GM19463 (cell line): Measurements from ENCODE around the gene GAB2.
A peak's percentile ranks its signal among the peaks of the same experiment; 100 is the strongest.
"Not testable (repeated sequence)": the region's sequence is repeated elsewhere in the genome, so short reads cannot be mapped to it uniquely, and the experiment has no call there.

Experiments used
- ATAC-seq: cut with Tn5 transposase; IDR thresholded peaks from one replicate; pipeline ENCODE4 v1.9.1; 2021; ENCODE audit warnings: mild to moderate bottlenecking, moderate library complexity; ENCODE audit not compliant: unreplicated experiment

GAB2 gene

GRCh38 chr11:78193806-78194205 is 223.8 kb downstream of the GAB2 start:
- ATAC-seq = no peak

GRCh38 chr11:78192911-78193351 is 224.7 kb downstream of the GAB2 start:
- ATAC-seq = no peak

- ATAC-seq = no peak
These were observed 225.3 kb downstream of the GAB2 start for GRCh38 chr11:78192223-78192719.

GRCh38 chr11:78190871-78191538 is 226.6 kb downstream of the GAB2 start:
- no peak for ATAC-seq

- no peak for ATAC-seq
These were observed 227.2 kb downstream of the GAB2 start for GRCh38 chr11:78190374-78190773.

GRCh38 chr11:78189851-78190250 is 227.8 kb downstream of the GAB2 start:
- ATAC-seq = no peak

- ATAC-seq = no peak
These were observed 228.4 kb downstream of the GAB2 start for GRCh38 chr11:78189174-78189724.

GRCh38 chr11:78188286-78189173 is 229.1 kb downstream of the GAB2 start, which contains the start of the genes KCTD21 and USP35:
Gene KCTD21, minus strand, starts transcription at chr11:78188626. Its CDS starts 14,072 bp downstream, at chr11:78174554.
Gene USP35, plus strand, starts transcription at chr11:78188919. Its CDS starts 7,327 bp downstream, at chr11:78196246.
- peak; percentile 94 for ATAC-seq

GRCh38 chr11:78187366-78188285 is 230.0 kb downstream of the GAB2 start:
- peak; percentile 12 for ATAC-seq

GRCh38 chr11:78181185-78181584 is 236.4 kb downstream of the GAB2 start:
- ATAC-seq = no peak

GRCh38 chr11:78180751-78181150 is 236.9 kb downstream of the GAB2 start:
- no peak for ATAC-seq

GRCh38 chr11:78179459-78180071 is 238.1 kb downstream of the GAB2 start:
- no peak for ATAC-seq

- ATAC-seq = no peak
These were observed 240.4 kb downstream of the GAB2 start for GRCh38 chr11:78177216-78177615.

- ATAC-seq = no peak
These were observed 240.9 kb downstream of the GAB2 start for GRCh38 chr11:78176605-78177141.

- ATAC-seq = not testable (repeated sequence)
These were observed 241.8 kb downstream of the GAB2 start for GRCh38 chr11:78175862-78176261.

- no peak for ATAC-seq
These were observed 245.7 kb downstream of the GAB2 start for GRCh38 chr11:78171951-78172350.

- ATAC-seq = no peak
These were observed 246.6 kb downstream of the GAB2 start for GRCh38 chr11:78170874-78171549.

GRCh38 chr11:78170413-78170812 is 247.2 kb downstream of the GAB2 start:
- ATAC-seq = no peak
